WTC11 (cell line): ENCODE measurements around the gene HOXD12.

Experiments
- NR2C2 ChIP-seq: sonication (generic); formaldehyde crosslinking; IDR thresholded peaks from 2 replicates; pipeline ENCODE4 v1.8.0; 2022; ENCODE audit warnings: mild to moderate bottlenecking, missing genetic modification reagents
- ZNF317 ChIP-seq: sonication (generic); formaldehyde crosslinking; IDR thresholded peaks from 2 replicates; pipeline ENCODE4 v1.8.1; 2023; ENCODE audit warnings: low read depth, mild to moderate bottlenecking, moderate library complexity, missing genetic modification reagents, borderline replicate concordance

- no peak for TF ChIP-seq ZNF317 (CRISPR knock-in tag)
- no peak for TF ChIP-seq NR2C2 (CRISPR knock-in tag)
Measured at GRCh38 chr2:176090862-176091261, 8.7 kb upstream of the HOXD12 start.
